ENCODE data around the gene OPTC.
A peak's percentile ranks its signal among the peaks of the same experiment; 100 is the strongest.

Gene OPTC

GRCh38 chr1:203518541-203518940 lies 24.6 kb downstream of the OPTC start:
- DNase-seq = no peak

DNA sequence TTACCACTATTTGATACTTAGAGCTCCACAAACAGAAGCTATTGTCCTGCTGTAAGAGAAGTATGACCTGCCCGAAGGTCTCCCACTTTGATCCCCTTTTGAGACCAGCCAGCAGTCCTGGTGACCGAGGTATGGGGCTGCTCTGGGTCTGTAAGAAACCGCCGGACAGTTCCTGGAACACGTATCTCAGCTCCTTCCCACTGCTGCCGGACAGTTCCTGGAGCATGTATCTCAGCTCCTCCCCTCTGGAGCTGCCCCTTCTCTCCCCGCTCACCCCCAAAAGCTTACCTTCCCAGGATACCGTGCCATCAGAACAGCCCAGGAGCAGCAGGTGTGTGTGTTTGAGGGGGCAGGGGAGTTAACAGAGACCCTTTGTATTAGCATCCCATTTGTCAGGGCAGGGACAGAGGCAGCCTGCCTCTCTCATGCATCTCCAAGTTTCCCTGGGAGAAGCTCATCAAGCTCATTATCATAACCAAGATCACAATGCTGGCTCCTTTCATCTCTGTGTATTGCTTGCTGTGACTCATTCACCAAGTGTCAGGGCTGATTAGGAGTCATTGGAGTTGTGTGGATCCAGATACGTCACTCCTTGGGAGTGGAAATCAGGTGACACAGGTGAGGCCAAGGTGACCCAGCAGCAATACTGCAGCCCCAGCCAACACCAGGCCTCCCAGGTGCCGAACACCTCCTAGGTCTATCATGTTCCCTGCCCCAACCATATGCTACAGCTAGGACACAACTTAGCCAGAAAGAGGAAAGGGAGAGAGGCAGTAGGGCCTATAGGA lies 25.3 kb downstream of the OPTC start:
- DNase-seq = no peak

- no peak for DNase-seq
These were observed 25.9 kb downstream of the OPTC start for GRCh38 chr1:203519896-203520295.

- DNase-seq = no peak
These were observed 26.4 kb downstream of the OPTC start for GRCh38 chr1:203520315-203520714.

GRCh38 chr1:203521074-203521794 lies 27.3 kb downstream of the OPTC start:
- DNase-seq = no peak

DNA sequence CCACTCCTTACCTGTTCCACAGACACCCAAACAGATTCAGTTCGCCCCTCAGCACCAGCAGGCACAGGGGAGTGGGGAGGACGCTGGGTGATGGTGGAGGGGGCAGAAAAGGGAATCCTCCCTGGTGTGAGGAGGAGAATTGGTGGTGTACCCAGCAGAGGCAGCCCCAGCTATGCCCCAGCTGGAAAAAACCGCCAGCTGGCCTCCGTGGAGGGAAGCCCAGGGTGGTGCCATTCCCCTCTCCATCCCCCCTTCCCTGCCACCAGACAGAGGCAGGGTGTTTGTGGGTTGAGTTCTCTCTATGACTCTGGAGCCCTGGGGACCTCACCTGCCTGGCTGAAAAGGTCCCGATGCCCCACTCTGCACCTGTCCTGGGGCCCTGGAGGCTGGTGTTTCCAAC lies 27.9 kb downstream of the OPTC start:
- peak in 1 of 2 experiments; percentile 69 for DNase-seq

DNA sequence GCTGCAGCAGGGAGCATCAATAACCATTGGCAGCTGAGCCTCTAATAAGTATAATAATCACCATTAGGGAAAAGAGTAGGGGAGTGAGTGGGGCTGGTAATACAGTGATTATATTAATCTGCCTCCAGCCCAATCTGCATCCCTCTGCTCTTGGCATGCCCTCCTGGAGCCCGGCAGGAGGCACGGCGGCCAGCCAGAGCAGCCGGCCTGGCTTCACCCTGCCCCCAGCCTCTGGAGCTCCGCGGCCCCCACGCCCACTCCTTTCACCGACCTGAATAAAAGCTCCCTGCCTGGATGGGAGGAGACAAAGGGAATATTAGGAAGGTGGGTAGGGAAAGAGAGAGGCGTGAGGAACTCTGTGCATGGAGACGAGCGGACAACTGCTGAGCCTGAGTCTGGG lies 28.3 kb downstream of the OPTC start:
- peak; percentile 55 to 87 for DNase-seq

- DNase-seq = no peak
These were observed 29.7 kb downstream of the OPTC start for GRCh38 chr1:203523667-203524066.

DNA sequence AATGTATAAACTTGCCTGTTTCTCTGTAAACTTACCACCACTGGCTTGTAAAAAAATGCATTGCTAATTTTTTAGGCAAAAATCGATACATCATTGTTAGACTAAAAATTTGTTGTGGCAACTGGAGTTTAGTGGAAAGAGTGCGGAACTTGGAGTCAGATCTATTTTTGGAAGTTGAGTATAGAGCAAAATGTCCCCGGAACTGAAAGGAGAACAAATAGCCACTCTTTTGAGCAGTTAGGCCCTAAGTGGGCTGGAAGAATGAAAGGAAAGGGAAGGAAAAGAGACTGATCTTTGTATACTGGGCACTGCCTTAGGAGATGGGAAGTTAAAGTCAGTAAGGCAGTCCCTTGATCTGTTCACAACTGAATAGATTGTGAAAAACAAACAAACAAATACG lies 30.2 kb downstream of the OPTC start:
- no peak for DNase-seq

DNA sequence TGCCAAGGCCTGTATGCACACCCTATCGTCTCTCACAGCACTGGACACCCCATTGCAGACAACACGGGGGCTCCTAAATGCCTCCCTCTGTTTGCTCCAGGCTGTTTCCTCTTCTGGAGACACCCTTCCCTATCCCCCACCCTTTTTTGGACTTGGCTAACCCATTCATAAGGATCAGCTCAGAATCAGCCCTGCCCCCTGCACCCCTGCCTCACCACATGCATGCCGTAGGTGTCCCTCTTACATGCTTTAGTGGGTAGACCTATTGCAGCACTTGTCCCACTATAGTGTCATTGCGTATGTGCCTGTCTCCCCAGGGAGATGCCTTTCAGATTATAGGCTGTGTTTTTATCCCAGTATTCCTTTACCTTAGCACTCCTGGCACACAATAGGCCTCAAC lies 30.9 kb downstream of the OPTC start:
- no peak for DNase-seq

DNA sequence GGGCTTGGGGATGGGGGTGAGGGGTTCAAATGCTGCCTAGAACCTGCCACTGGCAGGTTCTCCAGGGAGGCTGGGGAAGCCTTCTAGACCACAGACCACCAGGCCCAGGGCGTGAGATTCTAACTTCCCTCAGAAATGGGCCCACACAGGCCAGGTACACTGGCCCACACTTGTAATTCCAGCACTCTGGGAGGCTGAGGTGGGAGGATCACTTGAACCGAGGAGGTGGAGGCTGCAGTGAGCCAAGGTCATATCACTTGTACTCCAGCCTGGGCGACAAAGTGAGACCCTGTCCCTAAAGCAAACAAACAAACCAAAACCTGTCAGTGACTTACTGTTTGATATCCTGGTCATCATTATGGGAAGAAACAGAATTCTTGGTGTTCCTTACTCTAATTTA lies 31.7 kb downstream of the OPTC start:
- no peak for DNase-seq

DNA sequence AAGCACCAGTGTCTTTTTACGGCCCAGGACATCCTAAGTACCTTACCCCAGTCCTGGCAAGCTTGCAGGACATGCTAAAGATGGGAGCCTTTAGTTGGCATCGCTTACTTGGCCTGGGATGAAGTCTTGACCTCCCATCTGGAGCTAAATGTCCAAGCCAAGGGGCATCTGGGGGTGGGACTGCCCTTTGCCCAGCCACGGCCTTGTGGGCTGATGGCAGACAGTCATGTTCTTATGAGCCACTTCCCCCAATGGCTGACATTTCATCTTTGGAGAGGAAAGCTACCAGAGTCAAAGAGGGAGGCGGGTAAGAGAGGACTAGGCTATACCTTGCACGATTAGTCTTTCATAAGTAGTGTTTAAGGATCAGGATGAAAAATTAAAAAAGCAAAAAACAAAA lies 32.2 kb downstream of the OPTC start:
- no peak for DNase-seq

- peak in 1 of 2 experiments; percentile 83 for DNase-seq
These were observed 32.6 kb downstream of the OPTC start for GRCh38 chr1:203526572-203526971.

DNA sequence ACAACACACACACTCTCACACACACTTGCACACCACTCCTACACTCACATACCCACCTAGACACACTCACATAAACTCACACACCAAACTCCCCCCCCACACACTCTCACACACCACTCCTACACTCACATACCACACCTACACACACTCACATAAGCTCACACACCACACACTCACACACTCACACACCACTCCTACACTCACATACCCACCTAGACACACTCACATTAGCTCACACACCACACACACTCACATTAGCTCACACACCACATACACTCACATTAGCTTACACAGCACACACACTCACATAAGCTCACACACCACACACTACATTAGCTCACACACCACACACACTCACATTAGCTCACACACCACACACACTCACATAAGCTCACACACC lies 33.1 kb downstream of the OPTC start:
- no peak for DNase-seq

GRCh38 chr1:203528063-203528462 lies 34.1 kb downstream of the OPTC start:
- DNase-seq = peak; percentile 39 to 81

DNA sequence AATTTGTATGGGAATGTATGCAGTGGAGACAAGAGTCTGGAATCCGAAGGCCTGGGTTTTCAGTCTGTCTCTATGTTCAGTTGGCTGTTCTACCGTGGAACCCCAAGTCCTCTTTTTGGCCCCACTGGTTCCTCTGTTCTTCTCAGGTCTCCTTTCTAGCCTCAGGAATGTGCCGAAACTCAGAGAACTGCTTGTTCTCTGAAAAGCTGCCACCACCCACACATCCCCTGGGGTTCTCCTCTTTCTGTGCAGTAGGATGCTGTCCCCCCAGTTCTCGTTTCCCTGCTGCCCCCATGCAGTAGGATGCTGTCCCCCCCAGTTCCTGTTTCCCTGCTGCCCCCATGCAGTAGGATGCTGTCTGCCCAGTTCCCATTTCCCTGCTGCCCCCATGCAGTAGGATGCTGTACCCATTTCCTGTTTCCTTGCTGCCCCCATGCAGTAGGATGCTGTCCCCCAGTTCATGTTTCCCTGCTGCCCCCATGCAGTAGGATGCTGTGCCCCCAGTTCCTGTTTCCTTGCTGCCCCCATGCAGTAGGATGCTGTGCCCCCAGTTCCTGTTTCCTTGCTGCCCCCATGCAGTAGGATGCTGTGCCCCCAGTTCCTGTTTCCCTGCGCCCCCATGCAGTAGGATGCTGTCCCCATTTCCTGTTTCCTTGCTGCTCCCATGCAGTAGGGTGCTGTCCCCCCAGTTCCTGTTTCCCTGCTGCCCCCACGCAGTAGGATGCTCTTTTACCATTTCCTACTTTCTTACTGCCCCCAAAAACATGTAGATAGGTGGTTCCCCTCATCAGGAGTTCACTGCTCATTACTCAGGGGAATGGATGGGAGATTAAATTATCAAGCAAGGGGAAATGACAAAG lies 35.3 kb downstream of the OPTC start:
- DNase-seq = no peak

- DNase-seq = no peak
These were observed 37.1 kb downstream of the OPTC start for GRCh38 chr1:203531063-203531462.

DNA sequence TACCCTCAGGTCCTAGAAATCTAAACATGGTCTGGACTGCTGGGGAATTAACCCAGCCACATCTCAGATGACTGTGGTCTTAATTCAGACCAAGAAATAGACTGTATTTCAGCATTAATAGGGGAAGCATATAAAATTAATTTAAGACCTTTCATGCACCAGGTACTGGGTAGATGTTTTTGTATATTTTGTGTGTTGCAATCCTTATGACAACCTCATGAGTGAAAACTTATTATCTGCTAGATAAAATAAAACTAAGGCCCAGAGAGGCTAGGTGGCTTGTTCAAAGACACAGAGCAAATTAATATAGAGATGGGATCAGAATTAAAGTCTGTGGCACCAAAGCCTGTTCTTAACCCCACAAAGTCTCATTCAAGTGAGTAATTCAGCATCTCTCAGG lies 40.1 kb downstream of the OPTC start:
- DNase-seq = no peak

DNA sequence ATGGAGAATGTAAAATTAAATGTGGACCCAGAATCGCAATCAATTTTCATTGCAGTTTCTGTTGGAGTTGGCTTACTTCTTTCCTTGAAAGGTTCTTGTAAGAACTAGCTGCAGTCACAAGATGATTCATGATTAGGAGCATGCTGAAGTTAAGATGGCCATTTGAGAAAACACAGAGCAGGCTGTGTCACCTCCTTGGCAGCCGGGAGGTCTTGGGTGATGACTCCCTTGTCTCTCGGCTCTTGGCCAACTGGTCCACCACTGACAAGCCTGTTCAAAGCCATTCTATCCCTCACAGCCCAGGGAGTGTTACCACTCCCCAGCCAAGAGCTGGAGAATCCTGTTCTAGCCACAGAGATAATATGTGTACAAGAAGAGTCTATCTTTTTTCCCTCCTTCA lies 40.6 kb downstream of the OPTC start:
- peak in 1 of 2 experiments; percentile 38 for DNase-seq

- DNase-seq = no peak
These were observed 42.6 kb downstream of the OPTC start for GRCh38 chr1:203536575-203536974.

- no peak for DNase-seq
These were observed 43.1 kb downstream of the OPTC start for GRCh38 chr1:203536980-203537455.

DNA sequence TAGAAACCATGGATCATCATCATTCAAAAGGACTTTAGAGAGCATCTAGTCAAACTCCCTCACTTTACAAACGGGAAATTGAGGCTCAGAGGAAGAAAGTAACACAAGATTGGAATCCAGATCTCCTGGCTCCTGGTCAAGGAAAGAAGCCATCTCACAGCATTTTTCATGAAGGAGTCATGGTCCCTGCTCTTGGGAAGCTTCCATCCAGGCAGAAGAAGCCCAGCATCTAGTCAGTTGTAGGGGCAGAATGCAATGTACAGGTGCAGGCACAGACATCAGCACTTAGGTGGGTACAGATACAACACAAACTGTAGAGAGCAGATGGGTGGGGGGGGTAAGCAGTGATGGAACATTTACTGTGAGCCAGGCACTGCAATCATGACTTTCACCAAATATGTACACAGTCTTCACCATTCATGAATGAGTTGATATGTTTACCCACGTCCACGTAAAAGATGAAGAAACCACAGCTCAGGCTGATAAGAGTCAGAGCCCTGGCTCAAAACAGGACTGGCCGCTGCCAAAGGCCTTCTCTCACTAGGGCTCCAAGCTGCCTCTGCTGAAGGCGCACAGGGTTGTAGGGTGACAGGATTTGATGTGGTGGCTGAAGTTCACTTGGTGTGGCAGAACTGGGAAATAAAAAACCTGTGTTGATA lies 44.0 kb downstream of the OPTC start:
- no peak for DNase-seq

GRCh38 chr1:203538726-203539125 lies 44.8 kb downstream of the OPTC start:
- DNase-seq = no peak

Data from NCI-H446 (cell line).